Trophoblast cell (in vitro differentiated cells and primary cell): ENCODE results near the gene MAPK11.
A peak's percentile ranks its signal among the peaks of the same experiment; 100 is the strongest.

Experiments
- DNase-seq, 2 donors: peaks; one replicate each; pipeline ENCODE4 v3.0.0-alpha.2; 2016
- H2AFZ ChIP-seq: 2 replicates; pipeline ENCODE4 v1.6.1; 2013; ENCODE audit warnings: low read length, moderate library complexity, mild to moderate bottlenecking; ENCODE audit not compliant: insufficient read depth, poor library complexity
- H2AK5ac ChIP-seq: 2 replicates; pipeline ENCODE4 v1.6.1; 2013; ENCODE audit warnings: mild to moderate bottlenecking, low read length
- H2BK120ac ChIP-seq: 2 replicates; pipeline ENCODE4 v1.6.1; 2013; ENCODE audit warnings: low read length, mild to moderate bottlenecking, moderate library complexity; ENCODE audit not compliant: insufficient read depth, poor library complexity
- H2BK12ac ChIP-seq: 2 replicates; pipeline ENCODE4 v1.6.1; 2013; ENCODE audit warnings: mild to moderate bottlenecking, low read length, moderate library complexity
- H2BK5ac ChIP-seq: 2 replicates; pipeline ENCODE4 v1.6.1; 2013; ENCODE audit warnings: low read length, low read depth, moderate library complexity, mild to moderate bottlenecking; ENCODE audit not compliant: poor library complexity
- H3K14ac ChIP-seq: 2 replicates; pipeline ENCODE4 v1.6.1; 2013; ENCODE audit warnings: mild to moderate bottlenecking, low read length
- H3K18ac ChIP-seq: 2 replicates; pipeline ENCODE4 v1.6.1; 2013; ENCODE audit warnings: mild to moderate bottlenecking, low read length
- H3K23ac ChIP-seq: 2 replicates; pipeline ENCODE4 v1.6.1; 2013; ENCODE audit warnings: low read length
- H3K27ac ChIP-seq: 2 replicates; pipeline ENCODE4 v1.5.1; 2013; ENCODE audit warnings: low read depth, mild to moderate bottlenecking, inconsistent platforms, low read length, moderate library complexity
- H3K27me3 ChIP-seq: 2 replicates; pipeline ENCODE4 v1.6.1; 2013; ENCODE audit warnings: inconsistent platforms, mild to moderate bottlenecking, low read length, moderate library complexity; ENCODE audit not compliant: insufficient read depth
- H3K36me3 ChIP-seq, 2 experiments: 1 replicate in 1 of 2; 2 replicates in 1 of 2; pipeline ENCODE4 v1.6.1; 2013; ENCODE audit warnings: low read length in 2 of 2, mild to moderate bottlenecking in 2 of 2, moderate library complexity in 1 of 2; ENCODE audit not compliant: insufficient read depth in 2 of 2, control insufficient read depth in 1 of 2
- H3K4ac ChIP-seq: 2 replicates; pipeline ENCODE4 v1.6.1; 2013; ENCODE audit warnings: low read depth, mild to moderate bottlenecking, low read length, moderate library complexity
- H3K4me1 ChIP-seq, 2 experiments: 1 replicate in 1 of 2; 2 replicates in 1 of 2; pipeline ENCODE4 v1.6.1; 2013; ENCODE audit warnings: low read length in 2 of 2, mild to moderate bottlenecking in 2 of 2, moderate library complexity in 1 of 2; ENCODE audit not compliant: insufficient read depth in 2 of 2, control insufficient read depth in 1 of 2
- H3K4me2 ChIP-seq: 2 replicates; pipeline ENCODE4 v1.6.1; 2013; ENCODE audit warnings: inconsistent platforms, mild to moderate bottlenecking, low read length, moderate library complexity
- H3K4me3 ChIP-seq: 2 replicates; pipeline ENCODE4 v1.5.1; 2013; ENCODE audit warnings: mild to moderate bottlenecking, low read depth, low read length, inconsistent platforms
- H3K79me1 ChIP-seq: one replicate; pipeline ENCODE4 v1.6.1; 2013; ENCODE audit warnings: low read length
- H3K79me2 ChIP-seq: 2 replicates; pipeline ENCODE4 v1.6.1; 2013; ENCODE audit warnings: low read length, mild to moderate bottlenecking; ENCODE audit not compliant: control insufficient read depth, insufficient read depth, poor library complexity
- H3K9ac ChIP-seq: 2 replicates; pipeline ENCODE4 v1.6.1; 2013; ENCODE audit warnings: mild to moderate bottlenecking, low read length
- H3K9me3 ChIP-seq: 2 replicates; pipeline ENCODE4 v1.6.1; 2013; ENCODE audit warnings: low read depth, mild to moderate bottlenecking, control low read depth, inconsistent platforms, low read length; ENCODE audit not compliant: insufficient read depth
- H4K12ac ChIP-seq: 2 replicates; pipeline ENCODE4 v1.6.1; 2013; ENCODE audit warnings: low read depth, mild to moderate bottlenecking, low read length, moderate library complexity
- H4K8ac ChIP-seq: 2 replicates; pipeline ENCODE4 v1.6.1; 2013; ENCODE audit warnings: low read depth, mild to moderate bottlenecking, low read length, moderate library complexity
- H4K91ac ChIP-seq: one replicate; pipeline ENCODE4 v1.6.1; 2013; ENCODE audit warnings: low read depth, mild to moderate bottlenecking, low read length, moderate library complexity
- WGBS: extraction: QIAGEN DNeasy Blood & Tissue Kit; methylation state at CpG from one replicate; pipeline ENCODE4 v1.1.7; 2013; ENCODE audit warnings: missing lambda C conversion rate; ENCODE audit not compliant: insufficient read length, insufficient coverage; ENCODE audit errors: extremely low coverage; 5-methylcytosine and 5-hydroxymethylcytosine counted together

The MAPK11 gene

DNA sequence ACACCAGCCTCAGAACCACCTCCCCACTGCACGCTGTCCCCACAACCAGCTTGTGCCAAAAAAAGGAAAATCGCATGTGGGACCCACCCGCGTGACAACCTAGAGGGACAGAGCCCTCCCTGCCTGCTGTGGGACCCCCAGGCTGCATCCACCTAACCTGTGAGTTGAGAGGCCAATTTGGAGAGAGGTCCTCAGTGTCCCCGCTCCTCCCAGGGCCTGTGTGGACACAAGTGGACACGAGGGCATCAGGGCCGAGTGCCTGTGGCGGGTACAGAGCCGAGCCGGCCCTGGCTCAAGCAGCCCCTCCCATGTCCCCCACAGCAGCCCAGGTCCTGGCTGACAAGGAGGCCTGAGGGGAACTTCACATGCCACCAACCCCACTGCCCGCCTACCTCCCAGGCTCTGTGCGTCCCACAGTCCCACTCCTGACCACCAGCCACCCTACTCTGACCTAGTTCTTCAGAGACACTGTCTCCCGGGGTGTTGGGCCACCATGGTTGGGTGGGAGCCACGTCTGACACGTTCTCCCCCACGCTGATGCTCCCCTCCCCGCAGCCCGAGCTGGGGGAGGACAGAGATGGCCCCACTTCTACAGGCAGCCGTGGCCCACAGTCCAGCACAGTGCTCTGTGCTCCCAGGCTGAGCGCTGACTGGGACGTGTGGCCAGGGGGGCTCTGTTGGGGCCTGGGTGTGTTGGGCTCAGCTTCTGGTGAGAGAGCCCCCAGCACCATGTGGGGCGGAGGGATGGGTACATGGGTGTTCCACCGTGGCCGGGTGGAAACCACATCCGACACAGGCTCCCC lies 50.2 kb downstream of the MAPK11 start:
- Histone ChIP-seq H3K27ac (no peak overlapping the region), H3K4me3 (no peak overlapping the region), H4K12ac (no peak overlapping the region), H3K27me3 (no peaks in the 10 kb centered on the region), H3K23ac (no peak overlapping the region), H3K4ac (no peak overlapping the region), H3K9me3 (peaks cover 10% of the 10 kb centered on the region), H3K9ac (no peak overlapping the region), H2BK5ac (no peak overlapping the region), H2BK120ac (no peak overlapping the region), H2AFZ (no peak overlapping the region), H3K36me3 (peaks cover 89% of the 10 kb centered on the region in 2 experiments), H3K18ac (no peak overlapping the region), H3K79me2 (no peaks in the 10 kb centered on the region), H2AK5ac (no peak overlapping the region), H3K4me2 (no peak overlapping the region), H3K79me1 (no peaks in the 10 kb centered on the region), H4K91ac (no peak overlapping the region), H3K4me1 (no peaks in the 10 kb centered on the region), H4K8ac (no peak overlapping the region), H2BK12ac (no peak overlapping the region), H3K14ac (no peak overlapping the region)
- no CpG with 5 or more reads among the region's 25 CpGs for WGBS
- DNase-seq = no peak

DNA sequence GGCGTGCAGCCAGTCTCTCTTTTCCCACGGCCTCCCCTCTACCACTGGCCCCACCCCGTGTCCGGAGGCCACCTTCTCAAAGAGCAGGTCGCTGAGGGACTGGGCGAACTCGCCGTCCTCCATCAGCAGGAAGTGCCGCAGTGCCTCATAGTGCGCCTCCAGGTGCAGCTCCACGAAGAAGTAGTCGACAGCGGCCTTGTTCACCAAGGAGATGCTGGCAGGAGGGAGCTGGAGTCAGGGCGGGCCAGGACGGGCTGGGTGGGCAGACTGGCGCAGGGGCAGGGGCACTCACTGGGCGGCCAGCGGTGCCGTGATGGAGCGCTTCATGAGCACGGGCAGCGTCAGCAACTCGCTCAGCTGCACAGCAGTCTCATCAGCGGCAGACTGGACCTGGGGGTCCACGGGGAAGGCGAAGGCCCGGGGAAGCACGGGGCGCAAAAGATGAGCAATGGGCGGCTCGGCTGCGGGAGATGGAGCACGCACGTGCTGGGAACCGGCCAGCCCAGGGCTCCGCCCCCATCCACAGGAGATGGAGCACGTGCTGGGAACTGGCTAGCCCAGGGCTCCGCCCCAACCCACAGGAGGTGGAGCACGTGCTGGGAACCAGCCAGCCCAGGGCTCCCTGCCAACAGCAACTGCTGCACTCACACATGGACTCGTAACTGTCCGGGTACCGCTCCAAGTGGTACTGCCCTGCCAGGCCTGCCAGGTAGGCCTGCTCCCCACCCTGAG lies 51.0 kb downstream of the MAPK11 start:
- Histone ChIP-seq H3K4me2 (no peak overlapping the region), H3K27me3 (no peaks in the 10 kb centered on the region), H4K8ac (no peak overlapping the region), H3K4ac (no peak overlapping the region), H2BK12ac (no peak overlapping the region), H2AK5ac (no peak overlapping the region), H2BK120ac (no peak overlapping the region), H3K79me1 (no peaks in the 10 kb centered on the region), H3K14ac (no peak overlapping the region), H3K4me3 (no peak overlapping the region), H3K9me3 (peaks cover 10% of the 10 kb centered on the region), H3K4me1 (no peaks in the 10 kb centered on the region), H3K27ac (no peak overlapping the region), H2BK5ac (no peak overlapping the region), H3K23ac (no peak overlapping the region), H3K9ac (no peak overlapping the region), H3K79me2 (no peaks in the 10 kb centered on the region), H2AFZ (no peak overlapping the region), H3K36me3 (peaks cover 90 to 91% of the 10 kb centered on the region in 2 experiments), H4K91ac (no peak overlapping the region), H4K12ac (no peak overlapping the region), H3K18ac (no peak overlapping the region)
- WGBS = no CpG with 5 or more reads among the region's 42 CpGs
- DNase-seq = peak in 1 of 2 donors; percentile 18

GRCh38 chr22:50218153-50218995 lies 51.8 kb downstream of the MAPK11 start:
- WGBS = no CpG with 5 or more reads among the region's 43 CpGs
- Histone ChIP-seq H2BK5ac (no peak overlapping the region), H2BK120ac (no peak overlapping the region), H3K79me2 (no peaks in the 10 kb centered on the region), H4K91ac (no peak overlapping the region), H2BK12ac (no peak overlapping the region), H3K9ac (no peak overlapping the region), H3K27ac (no peak overlapping the region), H3K4me1 (no peaks in the 10 kb centered on the region), H3K18ac (no peak overlapping the region), H3K4ac (no peak overlapping the region), H2AFZ (no peak overlapping the region), H3K9me3 (peaks cover 10% of the 10 kb centered on the region), H3K4me2 (no peak overlapping the region), H2AK5ac (no peak overlapping the region), H3K36me3 (peaks cover 90% of the 10 kb centered on the region in 2 experiments), H4K8ac (no peak overlapping the region), H4K12ac (no peak overlapping the region), H3K23ac (no peak overlapping the region), H3K4me3 (no peak overlapping the region), H3K27me3 (no peaks in the 10 kb centered on the region), H3K14ac (no peak overlapping the region), H3K79me1 (no peaks in the 10 kb centered on the region)
- no peak for DNase-seq

GRCh38 chr22:50217543-50218152 lies 52.5 kb downstream of the MAPK11 start:
- no peak overlapping the region for H4K91ac ChIP-seq
- no peaks in the 10 kb centered on the region for H3K4me1 ChIP-seq
- no peaks in the 10 kb centered on the region for H3K79me1 ChIP-seq
- no peak for DNase-seq
- WGBS = no CpG with 5 or more reads among the region's 21 CpGs
- H3K23ac ChIP-seq = no peak overlapping the region
- H2BK120ac ChIP-seq = no peak overlapping the region
- H3K4ac ChIP-seq = no peak overlapping the region
- no peak overlapping the region for H2AK5ac ChIP-seq
- H3K9ac ChIP-seq = no peak overlapping the region
- H3K36me3 ChIP-seq = peaks cover 90% of the 10 kb centered on the region in 2 experiments
- no peak overlapping the region for H3K4me3 ChIP-seq
- no peak overlapping the region for H3K27ac ChIP-seq
- H3K9me3 ChIP-seq = peaks cover 11% of the 10 kb centered on the region
- H3K18ac ChIP-seq = no peak overlapping the region
- H3K27me3 ChIP-seq = no peaks in the 10 kb centered on the region
- no peak overlapping the region for H2AFZ ChIP-seq
- H3K14ac ChIP-seq = no peak overlapping the region
- H2BK12ac ChIP-seq = no peak overlapping the region
- no peak overlapping the region for H3K4me2 ChIP-seq
- no peak overlapping the region for H2BK5ac ChIP-seq
- no peaks in the 10 kb centered on the region for H3K79me2 ChIP-seq
- no peak overlapping the region for H4K8ac ChIP-seq
- H4K12ac ChIP-seq = no peak overlapping the region
